Retinal pigment epithelial cell (primary cell): ENCODE measurements around the gene ANKZF1.

ENCODE experiments used
- DNase-seq: peaks from one replicate; pipeline ENCODE4 v3.0.0-alpha.2; 2010; ENCODE audit warnings: low read depth
- H3K4me3 ChIP-seq: 2 replicates; pipeline ENCODE4 v1.5.1; 2011; ENCODE audit warnings: mild to moderate bottlenecking, low read length, control low read depth, moderate library complexity
- CTCF ChIP-seq: conservative IDR thresholded peaks from 2 replicates; pipeline ENCODE4 v1.5.1; 2011; ENCODE audit warnings: low read depth, low read length, control low read depth, inconsistent platforms

Gene ANKZF1

GRCh38 chr2:219234331-219234730 is 4.7 kb downstream of the ANKZF1 start:
- DNase-seq: no peak
- H3K4me3 ChIP-seq: no peak overlapping the region

GRCh38 chr2:219243291-219243761 is 13.7 kb downstream of the ANKZF1 start:
- no peak for TF ChIP-seq CTCF
- peak overlapping the region; percentile 11 for H3K4me3 ChIP-seq

More at GRCh38 chr2:219234331-219234730, 4.7 kb downstream of the ANKZF1 start:
- no peak for TF ChIP-seq CTCF

GRCh38 chr2:219244789-219245147 is 15.2 kb downstream of the ANKZF1 start:
- DNase-seq: no peak
- peak overlapping the region; percentile 92 for H3K4me3 ChIP-seq
- no peak for TF ChIP-seq CTCF

More at GRCh38 chr2:219243291-219243761, 13.7 kb downstream of the ANKZF1 start:
- no peak for DNase-seq

- peak; percentile 70 for DNase-seq
- TF ChIP-seq CTCF: no peak
- H3K4me3 ChIP-seq: peak within 1 kb of the TSS; percentile 92
Observed at GRCh38 chr2:219245148-219245898, 15.7 kb downstream of the ANKZF1 start, which contains the start of the genes GLB1L and STK16. GLB1L (minus strand) TSS chr2:219245444; CDS start chr2:219243573, 1,871 bp downstream. STK16 (plus strand) TSS chr2:219245479; CDS start chr2:219246000, 521 bp downstream.

GRCh38 chr2:219245899-219246230 is 16.3 kb downstream of the ANKZF1 start:
- TF ChIP-seq CTCF: no peak
- DNase-seq: no peak

GRCh38 chr2:219246559-219246958 is 17.0 kb downstream of the ANKZF1 start:
- no peak for TF ChIP-seq CTCF
- no peak for DNase-seq
- H3K4me3 ChIP-seq: no peak overlapping the region

More at GRCh38 chr2:219245899-219246230, 16.3 kb downstream of the ANKZF1 start:
- H3K4me3 ChIP-seq: peak overlapping the region; percentile 92
